Measurements from ENCODE around the gene SLC66A3.

The SLC66A3 gene

DNA sequence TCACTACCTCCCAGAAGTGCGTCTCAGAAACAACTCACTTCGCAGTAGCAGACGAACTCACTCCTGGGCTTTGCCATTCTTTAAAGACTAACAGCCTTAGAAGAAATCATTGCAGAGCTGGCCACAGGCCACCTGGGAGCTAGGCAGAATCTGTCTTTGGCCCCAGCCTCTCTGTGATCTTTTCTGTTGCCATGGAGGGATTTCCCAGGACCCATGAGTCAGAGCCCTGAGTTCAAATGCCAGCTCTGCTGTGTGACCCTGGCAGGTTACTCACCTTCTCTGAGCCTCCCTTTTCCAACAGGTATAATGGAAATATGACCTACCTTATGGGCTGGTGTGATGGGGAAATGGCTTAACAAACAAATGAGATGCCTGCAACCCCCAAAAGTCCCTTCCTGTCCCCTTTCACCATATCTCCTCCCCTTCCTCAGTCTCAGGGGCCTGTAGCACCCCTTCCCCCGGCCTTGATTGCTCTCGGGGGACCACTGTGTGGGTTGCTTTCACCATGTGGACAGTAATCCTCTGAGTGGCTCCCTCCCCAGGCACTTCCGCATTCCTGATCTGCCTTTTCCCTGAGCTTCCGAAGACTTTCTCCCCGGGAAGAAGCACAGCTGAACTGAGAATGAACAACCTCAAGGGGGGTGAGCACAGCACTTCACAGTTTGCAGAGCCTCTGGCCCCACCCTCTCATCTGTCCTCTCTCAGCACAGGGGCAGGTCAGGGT is 34.0 kb upstream of the SLC66A3 start:
- H3K4me3 ChIP-seq (ENCODE audit: low read depth, low read length), result no peak overlapping the region
- ChIA-PET CTCF (interaction anchor here (0.6 to 15.2 kb wide), 11 partner anchors 11 to 463 kb away, joined by 3 to 609 read pairs (median 5); partner anchors contain the start of gene KCNF1), POLR2A (interaction anchor here (0.7 kb wide), 1 partner anchor 64 kb away, joined by 3 read pairs; no protein-coding TSS in a partner anchor)
- TF ChIP-seq CTCF (IDR thresholded peaks at IDR 0.05; ENCODE audit: insufficient read depth, low read length, missing control alignments), result no peak
- DNase-seq (ENCODE audit: low read depth, low spot score), result no peak

DNA sequence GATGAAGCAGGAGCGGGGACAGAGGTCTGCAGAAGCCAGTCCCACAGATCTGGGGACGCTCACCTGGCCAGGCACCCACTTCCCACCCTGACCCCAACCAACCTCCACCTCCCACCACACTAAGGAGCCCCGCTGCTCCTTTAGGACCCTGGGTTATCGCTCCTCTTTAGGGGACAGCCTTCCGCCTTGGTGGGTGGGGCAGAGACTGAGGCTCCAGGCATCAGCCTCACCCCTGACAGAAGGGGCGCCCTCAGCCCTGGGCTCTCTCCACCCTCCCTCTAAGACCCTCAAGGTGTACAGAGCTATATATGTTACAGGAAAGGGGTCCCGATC is 33.5 kb upstream of the SLC66A3 start:
- CTCF ChIA-PET, result interaction anchor here (1.1 to 15.2 kb wide), 7 partner anchors 11 to 298 kb away, joined by 4 to 609 read pairs (median 18); partner anchors contain the start of gene KCNF1
- TF ChIP-seq CTCF (IDR thresholded peaks at IDR 0.05; ENCODE audit: insufficient read depth, low read length, missing control alignments), result no peak
- POLR2A ChIA-PET, result no interaction called here
- H3K4me3 ChIP-seq (ENCODE audit: low read depth, low read length), result no peak overlapping the region
- DNase-seq (ENCODE audit: low read depth, low spot score), result no peak

DNA sequence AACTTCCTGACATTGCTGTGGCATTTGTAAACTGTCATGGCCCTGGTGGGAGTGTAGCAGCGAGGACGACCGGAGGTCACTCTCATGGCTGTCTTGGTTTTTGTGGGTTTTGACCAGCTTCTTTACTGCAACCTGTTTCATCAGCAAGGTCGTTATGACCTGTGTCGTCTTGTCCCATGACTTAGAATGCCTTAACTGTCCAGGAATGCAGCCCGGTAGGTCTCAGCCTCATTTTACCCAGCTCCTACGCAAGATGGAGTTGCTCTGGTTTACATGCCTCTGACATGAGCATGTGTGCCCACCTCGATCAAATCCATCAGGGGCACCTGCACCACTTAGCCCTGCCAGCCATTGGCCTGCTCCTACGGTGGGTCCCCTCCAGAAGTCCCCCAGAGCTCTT is 32.9 kb upstream of the SLC66A3 start:
- POLR2A ChIA-PET, result no interaction called here
- CTCF ChIA-PET, result interaction anchor here (1.1 to 15.2 kb wide), 10 partner anchors 10 to 310 kb away, joined by 4 to 609 read pairs (median 10); partner anchors contain the start of genes KCNF1 and PDIA6
- TF ChIP-seq CTCF (IDR thresholded peaks at IDR 0.05; ENCODE audit: insufficient read depth, low read length, missing control alignments), result no peak
- no peak for DNase-seq (ENCODE audit: low read depth, low spot score)
- H3K4me3 ChIP-seq (ENCODE audit: low read depth, low read length), result no peak overlapping the region

- ChIA-PET POLR2A (no interaction called here), CTCF (interaction anchor here (0.8 to 15.2 kb wide), 25 partner anchors 8 to 460 kb away, joined by 3 to 609 read pairs (median 8); partner anchors contain the start of genes KCNF1 and PDIA6)
- no peak overlapping the region for H3K4me3 ChIP-seq (ENCODE audit: low read depth, low read length)
- TF ChIP-seq CTCF (IDR thresholded peaks at IDR 0.05; ENCODE audit: insufficient read depth, low read length, missing control alignments), result no peak
- no peak for DNase-seq (ENCODE audit: low read depth, low spot score)
Measured at GRCh38 chr2:11123001-11123809, 32.1 kb upstream of the SLC66A3 start.

DNA sequence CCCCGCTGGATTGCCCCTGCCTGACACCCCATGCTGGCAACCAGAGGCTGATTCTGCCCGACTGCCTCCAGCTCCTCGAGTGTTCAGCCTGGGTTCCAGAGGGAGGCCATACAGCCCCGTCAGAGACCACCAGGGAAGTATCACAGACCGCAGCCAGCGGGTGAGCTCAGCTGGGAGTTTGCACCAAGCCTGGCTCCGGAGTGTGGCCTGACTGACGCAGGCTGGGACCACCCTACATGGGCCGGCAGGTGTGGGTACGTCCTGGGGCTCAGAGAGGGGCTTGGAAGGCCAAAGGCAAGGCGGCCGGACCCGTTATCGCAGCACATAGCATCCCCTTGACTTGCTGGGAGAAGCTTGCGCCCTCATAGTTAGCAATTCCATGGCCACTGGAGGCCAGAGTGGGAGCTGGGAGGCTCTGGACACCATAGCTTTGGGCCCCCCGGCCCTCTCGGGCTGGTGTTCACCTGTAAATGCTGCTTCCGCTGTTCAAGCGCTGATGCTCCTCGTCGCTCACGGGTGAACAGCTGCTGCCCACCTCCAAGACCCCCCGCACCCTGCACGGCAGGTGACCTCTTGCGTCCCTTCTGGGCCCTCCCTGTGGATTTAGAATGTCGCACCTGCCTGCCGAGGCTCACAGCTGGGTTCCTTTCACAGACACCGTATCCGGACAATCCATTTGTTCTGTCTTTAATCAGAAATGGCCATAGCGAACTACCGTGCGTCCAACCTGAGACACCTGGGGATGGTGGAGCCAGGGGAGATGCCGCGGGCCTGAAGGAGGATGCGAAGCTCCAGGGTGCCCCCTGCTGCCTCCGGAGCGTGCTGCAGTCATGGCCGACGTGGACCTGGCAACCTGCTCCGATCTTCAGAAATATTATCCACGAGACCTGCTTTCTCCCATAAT is 31.2 kb upstream of the SLC66A3 start:
- POLR2A ChIA-PET, result interaction anchor here (0.6 kb wide), 1 partner anchor 289 kb away, joined by 3 read pairs; no protein-coding TSS in a partner anchor
- DNase-seq (ENCODE audit: low read depth, low spot score), result no peak
- H3K4me3 ChIP-seq (ENCODE audit: low read depth, low read length), result no peak overlapping the region
- CTCF ChIA-PET, result interaction anchor here (0.5 to 15.2 kb wide), 57 partner anchors 8 to 478 kb away, joined by 3 to 609 read pairs (median 5); partner anchors contain the start of genes KCNF1 and PDIA6
- TF ChIP-seq CTCF (IDR thresholded peaks at IDR 0.05; ENCODE audit: insufficient read depth, low read length, missing control alignments), result peak; percentile 97

Measured in AG04449 (cell line).